ENCODE measurements around the gene STXBP6.

Gene STXBP6

DNA sequence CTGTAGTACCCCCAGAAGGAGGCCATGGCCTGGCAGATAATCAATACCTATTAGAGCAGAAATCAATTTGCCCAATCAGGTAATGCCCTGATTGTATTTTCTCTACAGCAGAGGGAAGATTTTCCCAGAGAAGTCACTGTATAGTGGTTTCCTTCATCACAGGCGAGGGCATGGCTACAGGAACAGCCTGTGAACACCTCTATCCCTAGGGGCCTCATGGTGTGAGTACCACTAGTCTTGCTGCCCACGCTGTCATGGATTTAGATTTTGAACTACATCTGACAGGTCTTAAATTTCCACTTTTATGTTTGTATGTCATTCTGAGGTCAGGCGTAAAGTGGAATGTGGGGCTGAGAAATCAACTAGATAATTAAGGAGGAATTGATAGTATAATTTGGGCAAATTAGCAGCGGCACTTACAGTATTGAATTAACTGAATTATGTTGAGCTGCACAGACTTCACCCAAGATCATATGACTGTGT, 42.4 kb upstream of the STXBP6 start:
- TF ChIP-seq FOXP2 (optimal IDR thresholded peaks at IDR 0.05; ENCODE audit: borderline replicate concordance, extremely low read depth, extremely low read length, insufficient read depth) = no peak
- TF ChIP-seq SIN3A (IDR thresholded peaks at IDR 0.05; ENCODE audit: borderline replicate concordance, insufficient read depth, low read length) = no peak
- no peak for TF ChIP-seq POLR2AphosphoS5 (IDR thresholded peaks at IDR 0.05; ENCODE audit: low read depth, low read length)
- no peak for TF ChIP-seq TAF1 (IDR thresholded peaks at IDR 0.05; ENCODE audit: borderline replicate concordance, insufficient read depth, low read length)
- no peak for TF ChIP-seq REST (IDR thresholded peaks at IDR 0.05; ENCODE audit: insufficient read depth in 1 of 2, low read depth in 2 of 2, low read length in 2 of 2)

GRCh38 chr14:25090716-25091454, 40.9 kb upstream of the STXBP6 start:
- no peak for TF ChIP-seq TAF1 (IDR thresholded peaks at IDR 0.05; ENCODE audit: borderline replicate concordance, insufficient read depth, low read length)
- no peak for TF ChIP-seq SIN3A (IDR thresholded peaks at IDR 0.05; ENCODE audit: borderline replicate concordance, insufficient read depth, low read length)
- no peak for TF ChIP-seq FOXP2 (optimal IDR thresholded peaks at IDR 0.05; ENCODE audit: borderline replicate concordance, extremely low read depth, extremely low read length, insufficient read depth)
- TF ChIP-seq POLR2AphosphoS5 (IDR thresholded peaks at IDR 0.05; ENCODE audit: low read depth, low read length) = no peak
- no peak for TF ChIP-seq REST (IDR thresholded peaks at IDR 0.05; ENCODE audit: insufficient read depth in 1 of 2, low read depth in 2 of 2, low read length in 2 of 2)

- no peak for TF ChIP-seq TAF1 (IDR thresholded peaks at IDR 0.05; ENCODE audit: borderline replicate concordance, insufficient read depth, low read length)
- no peak for TF ChIP-seq SIN3A (IDR thresholded peaks at IDR 0.05; ENCODE audit: borderline replicate concordance, insufficient read depth, low read length)
- TF ChIP-seq POLR2AphosphoS5 (IDR thresholded peaks at IDR 0.05; ENCODE audit: low read depth, low read length) = no peak
- no peak for TF ChIP-seq REST (IDR thresholded peaks at IDR 0.05; ENCODE audit: insufficient read depth in 1 of 2, low read depth in 2 of 2, low read length in 2 of 2)
- TF ChIP-seq FOXP2 (optimal IDR thresholded peaks at IDR 0.05; ENCODE audit: borderline replicate concordance, extremely low read depth, extremely low read length, insufficient read depth) = no peak
Observed at GRCh38 chr14:25090256-25090655, 40.3 kb upstream of the STXBP6 start.

- TF ChIP-seq POLR2AphosphoS5 (IDR thresholded peaks at IDR 0.05; ENCODE audit: low read depth, low read length) (no peak), REST (IDR thresholded peaks at IDR 0.05; ENCODE audit: insufficient read depth in 1 of 2, low read depth in 2 of 2, low read length in 2 of 2) (no peak), FOXP2 (optimal IDR thresholded peaks at IDR 0.05; ENCODE audit: borderline replicate concordance, extremely low read depth, extremely low read length, insufficient read depth) (no peak), TAF1 (IDR thresholded peaks at IDR 0.05; ENCODE audit: borderline replicate concordance, insufficient read depth, low read length) (no peak), SIN3A (IDR thresholded peaks at IDR 0.05; ENCODE audit: borderline replicate concordance, insufficient read depth, low read length) (no peak)
Observed at GRCh38 chr14:25089496-25089895, 39.5 kb upstream of the STXBP6 start.
